Activated naive CD4-positive, alpha-beta T cell treated with anti-CD3 and anti-CD28 coated beads, Interleukin-2, amount 50 U/mL, for 24 hours (primary cell): ENCODE results near the gene GPC6.

Experiments
- H3K27ac Mint-ChIP-seq: one replicate; pipeline ENCODE4 v1.8.0; 2021; ENCODE audit warnings: mild to moderate bottlenecking, mixed read lengths
- H3K27me3 Mint-ChIP-seq: one replicate; pipeline ENCODE4 v1.8.0; 2021; ENCODE audit warnings: mixed read lengths
- H3K36me3 Mint-ChIP-seq: one replicate; pipeline ENCODE4 v1.8.0; 2021; ENCODE audit warnings: mixed read lengths
- H3K4me1 Mint-ChIP-seq: one replicate; pipeline ENCODE4 v1.8.0; 2021; ENCODE audit warnings: mixed read lengths
- H3K4me3 Mint-ChIP-seq: one replicate; pipeline ENCODE4 v1.8.0; 2021; ENCODE audit warnings: mild to moderate bottlenecking, mixed read lengths
- H3K9me3 Mint-ChIP-seq: one replicate; pipeline ENCODE4 v1.8.0; 2021; ENCODE audit warnings: mixed read lengths

GPC6 gene

DNA sequence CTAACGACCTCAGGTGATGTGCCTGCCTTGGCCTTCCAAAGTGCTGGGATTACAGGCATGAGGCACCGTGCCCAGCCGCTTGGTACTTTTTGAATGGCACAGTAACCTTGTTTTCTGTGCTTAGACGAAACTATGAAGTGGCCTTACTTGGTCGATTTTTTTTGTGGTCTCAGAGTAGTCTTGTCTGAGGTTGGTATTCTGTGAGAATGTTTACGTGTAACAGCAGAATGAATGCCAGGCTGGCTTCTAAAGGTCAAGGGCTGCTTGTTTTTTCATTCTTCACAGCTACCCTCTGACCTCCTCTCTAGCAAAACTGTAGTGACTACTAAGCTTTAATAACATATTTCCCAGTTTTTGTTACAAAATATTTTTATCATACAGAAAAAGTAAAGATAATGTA, 313.3 kb downstream of the GPC6 start:
- no peak overlapping the region for H3K4me3 Mint-ChIP-seq
- H3K4me1 Mint-ChIP-seq = no peaks in the 10 kb centered on the region
- H3K27ac Mint-ChIP-seq = no peak overlapping the region
- no peaks in the 10 kb centered on the region for H3K27me3 Mint-ChIP-seq
- no peaks in the 10 kb centered on the region for H3K36me3 Mint-ChIP-seq
- peaks cover 5% of the 10 kb centered on the region for H3K9me3 Mint-ChIP-seq

DNA sequence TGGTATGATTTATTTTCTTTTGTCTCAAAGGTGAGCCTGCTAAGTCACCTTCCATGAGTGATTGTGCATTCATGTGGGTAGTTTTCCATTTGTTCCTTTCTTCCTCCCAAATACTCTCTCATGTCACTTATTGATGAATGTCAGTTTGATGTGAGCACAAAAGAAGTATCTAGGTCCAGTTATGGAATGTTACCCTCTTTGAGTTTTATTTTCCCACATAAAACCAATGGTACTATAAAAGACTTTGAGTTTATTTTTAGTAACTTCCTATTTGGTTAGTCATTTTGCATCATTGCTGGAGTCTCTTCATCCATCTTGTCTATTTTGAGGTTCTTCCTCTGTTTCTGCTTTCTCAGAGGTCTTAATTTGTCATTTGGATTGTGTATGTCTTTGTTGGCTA, 321.3 kb downstream of the GPC6 start:
- Mint-ChIP-seq H3K36me3 (no peaks in the 10 kb centered on the region), H3K9me3 (no peaks in the 10 kb centered on the region), H3K27ac (no peak overlapping the region), H3K4me3 (no peak overlapping the region), H3K27me3 (no peaks in the 10 kb centered on the region), H3K4me1 (no peaks in the 10 kb centered on the region)

DNA sequence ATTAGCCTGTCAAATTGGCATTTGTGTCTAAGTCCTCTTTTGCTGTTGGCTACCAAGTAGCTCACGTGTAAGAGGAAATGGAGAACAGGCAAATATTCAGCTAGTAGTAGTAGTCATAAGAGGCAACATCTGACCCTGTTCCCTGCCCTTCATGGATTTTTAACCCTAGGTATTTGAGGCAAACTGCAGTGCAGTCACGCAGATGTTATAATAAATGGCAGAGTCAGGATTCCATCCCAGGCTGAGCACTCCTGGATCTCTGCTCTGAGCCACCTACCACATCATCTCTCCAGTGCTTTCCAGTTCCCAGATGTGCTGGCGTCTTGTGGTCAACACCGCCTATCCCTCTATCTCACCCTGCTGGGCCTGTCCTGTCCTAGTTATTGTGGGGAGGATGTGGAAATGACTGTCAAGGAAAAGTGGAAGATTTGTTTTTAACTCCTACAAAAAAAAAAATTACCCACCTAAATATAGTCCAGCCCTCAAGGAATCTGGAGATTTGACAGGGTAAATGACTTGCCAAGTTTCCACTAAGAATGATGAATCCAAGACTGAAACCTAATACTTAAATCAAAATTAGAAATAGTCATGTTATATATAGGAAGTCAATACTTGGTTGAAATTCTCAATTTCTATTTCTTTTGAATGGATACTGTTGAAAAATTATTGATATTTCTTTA, 322.9 kb downstream of the GPC6 start:
- no peaks in the 10 kb centered on the region for H3K9me3 Mint-ChIP-seq
- no peak overlapping the region for H3K4me3 Mint-ChIP-seq
- H3K27me3 Mint-ChIP-seq = no peaks in the 10 kb centered on the region
- no peak overlapping the region for H3K27ac Mint-ChIP-seq
- no peaks in the 10 kb centered on the region for H3K4me1 Mint-ChIP-seq
- no peaks in the 10 kb centered on the region for H3K36me3 Mint-ChIP-seq

DNA sequence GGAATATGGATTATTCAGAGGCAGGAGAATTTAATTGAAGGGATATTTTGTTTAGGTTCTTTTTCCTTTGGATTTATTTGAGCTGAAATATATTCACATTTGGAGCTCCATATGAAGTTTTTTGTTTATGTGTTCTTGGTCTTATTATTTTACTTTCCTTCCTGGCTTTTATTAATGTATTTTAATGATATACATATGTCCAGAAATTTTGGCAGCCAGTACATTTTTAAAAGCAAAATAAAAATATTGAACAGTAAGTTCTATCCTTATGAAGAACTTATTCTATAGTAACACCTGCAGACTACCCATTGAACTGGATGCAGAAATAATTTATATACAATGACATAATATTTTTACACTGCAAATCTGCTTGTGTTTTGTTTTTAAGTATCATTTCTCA, 323.6 kb downstream of the GPC6 start:
- Mint-ChIP-seq H3K9me3 (no peaks in the 10 kb centered on the region), H3K27ac (no peak overlapping the region), H3K27me3 (no peaks in the 10 kb centered on the region), H3K4me1 (no peaks in the 10 kb centered on the region), H3K36me3 (no peaks in the 10 kb centered on the region), H3K4me3 (no peak overlapping the region)

DNA sequence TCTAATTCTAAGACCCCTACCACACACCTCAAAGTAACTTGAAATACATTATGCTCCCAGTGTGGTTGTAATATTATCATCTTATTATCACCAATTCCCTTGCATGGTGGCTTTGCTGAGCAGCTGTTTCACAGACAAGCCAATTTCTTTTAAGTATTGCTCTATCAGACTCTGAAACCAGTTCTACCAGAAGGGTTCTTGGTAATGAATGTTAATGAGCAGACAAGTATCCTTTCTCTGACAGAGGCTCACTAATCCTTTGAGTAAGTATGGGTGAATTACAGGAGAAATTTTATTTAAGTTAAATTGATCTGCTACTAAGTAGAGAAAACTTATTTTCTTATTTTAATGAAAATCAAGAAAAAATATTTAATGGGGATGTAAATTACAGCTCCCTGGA, 326.0 kb downstream of the GPC6 start:
- Mint-ChIP-seq H3K27ac (no peak overlapping the region), H3K4me3 (no peak overlapping the region), H3K9me3 (no peaks in the 10 kb centered on the region), H3K27me3 (no peaks in the 10 kb centered on the region), H3K4me1 (no peaks in the 10 kb centered on the region), H3K36me3 (no peaks in the 10 kb centered on the region)

DNA sequence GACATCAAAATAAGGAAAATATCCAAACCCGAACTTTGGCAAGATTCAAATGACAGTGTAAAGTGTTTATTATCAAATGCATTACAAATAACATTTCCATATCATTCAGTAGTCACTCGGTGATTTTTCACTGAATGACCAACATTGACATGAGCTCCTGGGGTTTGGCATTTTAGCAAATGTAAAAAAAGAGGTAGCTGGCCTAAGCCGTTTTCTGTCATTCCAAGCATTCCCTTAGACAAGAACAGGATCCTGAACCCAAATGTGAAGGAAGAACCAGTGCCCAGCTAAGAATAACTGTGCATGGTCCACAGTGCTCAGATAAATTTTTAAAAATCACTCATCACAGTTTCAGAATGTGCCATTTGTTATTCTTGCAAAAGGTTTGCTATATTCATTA, 327.9 kb downstream of the GPC6 start:
- Mint-ChIP-seq H3K4me3 (no peak overlapping the region), H3K27ac (no peak overlapping the region), H3K4me1 (no peaks in the 10 kb centered on the region), H3K27me3 (no peaks in the 10 kb centered on the region), H3K9me3 (no peaks in the 10 kb centered on the region), H3K36me3 (no peaks in the 10 kb centered on the region)

DNA sequence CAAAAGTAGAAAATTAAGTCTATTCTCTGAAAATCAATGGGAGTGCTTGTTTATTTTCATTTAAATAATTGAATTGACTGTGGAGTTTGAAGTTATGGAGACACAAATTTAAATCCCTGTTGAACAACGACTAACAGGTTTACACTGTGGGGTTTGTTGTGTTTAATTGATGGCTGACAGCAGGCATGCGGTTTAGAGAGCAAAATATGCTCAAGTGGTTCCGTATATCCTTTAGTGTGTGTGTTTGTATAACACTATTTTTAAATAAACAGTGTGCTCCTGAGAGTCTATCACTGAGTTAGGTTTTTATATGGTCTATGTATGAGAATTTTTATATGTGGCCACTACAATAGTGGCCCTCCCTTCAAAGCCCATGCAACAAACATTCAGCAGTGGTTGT, 332.0 kb downstream of the GPC6 start:
- no peaks in the 10 kb centered on the region for H3K27me3 Mint-ChIP-seq
- H3K27ac Mint-ChIP-seq = no peak overlapping the region
- H3K4me1 Mint-ChIP-seq = no peaks in the 10 kb centered on the region
- H3K4me3 Mint-ChIP-seq = no peak overlapping the region
- no peaks in the 10 kb centered on the region for H3K36me3 Mint-ChIP-seq
- no peaks in the 10 kb centered on the region for H3K9me3 Mint-ChIP-seq

DNA sequence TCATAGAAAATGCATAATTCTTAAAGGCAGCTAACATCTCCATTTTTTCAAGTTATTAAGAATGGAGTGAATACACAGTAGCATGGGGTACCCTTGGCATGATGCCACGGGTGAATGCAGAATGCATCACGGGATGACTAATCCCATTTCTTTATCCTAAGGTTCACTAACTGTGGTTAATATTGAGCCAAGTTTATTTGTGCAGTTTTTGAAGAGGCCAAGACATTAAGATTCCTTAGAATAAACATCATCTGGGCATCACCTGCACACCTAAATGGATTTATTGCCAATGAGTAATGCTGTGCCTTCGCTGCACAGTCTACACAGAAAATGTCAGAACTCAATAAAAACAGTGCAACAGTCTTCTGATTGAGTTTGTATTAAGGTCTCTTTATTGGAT, 333.1 kb downstream of the GPC6 start:
- H3K27ac Mint-ChIP-seq = no peak overlapping the region
- H3K27me3 Mint-ChIP-seq = no peaks in the 10 kb centered on the region
- no peaks in the 10 kb centered on the region for H3K4me1 Mint-ChIP-seq
- no peaks in the 10 kb centered on the region for H3K36me3 Mint-ChIP-seq
- no peak overlapping the region for H3K4me3 Mint-ChIP-seq
- no peaks in the 10 kb centered on the region for H3K9me3 Mint-ChIP-seq

DNA sequence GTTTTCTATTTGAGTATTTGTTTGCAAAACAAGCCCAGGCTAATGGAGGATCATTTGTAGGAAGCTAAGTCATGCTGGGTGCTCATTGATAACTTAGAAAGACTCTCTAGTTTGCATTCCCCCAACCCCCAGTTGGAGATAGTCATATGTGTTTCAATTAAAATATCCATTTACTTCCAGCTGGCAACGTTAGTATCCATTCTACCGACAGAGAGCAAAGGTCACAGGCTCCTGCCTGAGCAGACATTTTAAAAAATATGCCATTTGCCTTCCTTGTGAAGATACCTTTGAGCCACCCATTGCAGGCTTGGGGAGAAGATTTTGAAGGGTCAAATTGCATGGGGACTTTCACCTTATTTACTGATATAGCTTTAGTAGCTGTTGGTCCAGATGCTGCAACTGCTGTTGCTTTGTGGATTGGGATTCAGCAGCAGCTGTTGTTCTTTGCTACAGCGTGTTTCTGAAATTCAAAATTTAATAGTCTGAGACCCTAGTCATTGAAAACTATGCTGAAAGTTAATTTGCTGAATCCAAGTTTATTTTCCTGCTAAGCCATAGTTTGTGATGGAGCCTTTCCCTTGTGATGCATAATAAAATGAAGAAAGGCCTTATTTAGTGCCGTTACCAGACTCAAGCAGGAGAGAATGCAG, 335.1 kb downstream of the GPC6 start:
- no peak overlapping the region for H3K4me3 Mint-ChIP-seq
- H3K27ac Mint-ChIP-seq = no peak overlapping the region

DNA sequence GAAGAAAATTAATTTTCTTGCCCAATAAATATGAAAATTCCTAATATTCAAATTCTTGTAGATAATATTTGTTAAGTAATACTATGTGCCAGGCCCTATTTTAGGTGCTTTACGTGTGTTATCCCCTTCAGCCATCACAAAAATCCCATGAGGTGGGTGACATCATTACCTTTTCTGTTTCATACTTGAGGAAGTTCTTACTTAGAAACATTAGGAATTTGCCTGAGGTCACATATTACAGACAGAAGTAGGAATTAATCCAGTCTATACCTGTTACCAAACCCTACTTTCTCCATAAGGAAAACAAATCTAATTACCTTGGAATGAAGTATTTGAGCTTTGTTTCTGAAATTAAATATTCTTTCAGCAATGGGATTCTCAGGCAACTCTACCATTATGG, 336.1 kb downstream of the GPC6 start:
- Mint-ChIP-seq H3K36me3 (no peaks in the 10 kb centered on the region), H3K27me3 (no peaks in the 10 kb centered on the region), H3K9me3 (no peaks in the 10 kb centered on the region), H3K4me3 (no peak overlapping the region), H3K27ac (no peak overlapping the region), H3K4me1 (no peaks in the 10 kb centered on the region)

More for the DNA sequence above, 335.1 kb downstream of the GPC6 start:
- Mint-ChIP-seq H3K27me3 (no peaks in the 10 kb centered on the region), H3K4me1 (no peaks in the 10 kb centered on the region), H3K9me3 (no peaks in the 10 kb centered on the region), H3K36me3 (no peaks in the 10 kb centered on the region)

DNA sequence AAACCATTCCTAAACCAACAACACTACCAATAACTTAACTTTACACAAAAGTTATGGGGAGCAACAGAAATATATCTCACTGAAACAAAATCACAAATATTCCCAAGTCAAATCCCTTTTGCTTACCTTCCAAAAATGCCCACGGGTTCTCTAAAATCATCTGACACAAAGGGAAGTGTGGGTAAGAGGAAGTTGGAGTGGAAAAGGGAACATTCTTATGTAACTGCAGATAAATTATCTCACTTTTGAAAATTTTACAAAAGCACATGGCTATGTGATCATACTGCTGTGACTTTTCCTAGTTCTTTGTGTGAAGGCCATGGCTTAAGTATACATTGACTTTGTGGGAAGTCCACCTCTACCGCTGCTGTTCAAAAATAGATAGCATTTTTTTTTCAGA, 350.5 kb downstream of the GPC6 start:
- no peaks in the 10 kb centered on the region for H3K4me1 Mint-ChIP-seq
- no peak overlapping the region for H3K4me3 Mint-ChIP-seq
- peaks cover 2% of the 10 kb centered on the region for H3K27me3 Mint-ChIP-seq
- no peaks in the 10 kb centered on the region for H3K36me3 Mint-ChIP-seq
- H3K27ac Mint-ChIP-seq = no peak overlapping the region
- H3K9me3 Mint-ChIP-seq = no peaks in the 10 kb centered on the region

DNA sequence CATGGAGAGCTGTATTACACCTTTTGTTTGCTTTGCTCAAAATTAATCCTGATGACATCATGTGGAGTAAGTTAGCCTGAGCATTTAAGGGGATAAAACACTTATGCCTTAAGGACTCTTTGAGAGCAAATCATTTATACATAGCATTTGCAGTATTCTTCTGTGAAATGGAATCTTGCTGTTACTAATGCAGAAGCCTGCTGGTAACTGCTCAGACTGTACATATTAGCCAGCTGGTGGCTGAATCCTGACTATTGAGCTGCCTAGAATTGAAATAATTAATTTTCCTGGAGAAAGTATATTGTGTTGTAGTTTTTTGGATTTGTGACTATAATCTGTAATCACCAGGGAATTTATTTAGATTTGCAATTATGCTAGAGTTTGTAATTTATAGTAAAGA, 363.2 kb downstream of the GPC6 start:
- Mint-ChIP-seq H3K4me3 (no peak overlapping the region), H3K9me3 (no peaks in the 10 kb centered on the region), H3K27ac (no peak overlapping the region), H3K27me3 (peaks cover 1% of the 10 kb centered on the region), H3K36me3 (no peaks in the 10 kb centered on the region), H3K4me1 (no peaks in the 10 kb centered on the region)

DNA sequence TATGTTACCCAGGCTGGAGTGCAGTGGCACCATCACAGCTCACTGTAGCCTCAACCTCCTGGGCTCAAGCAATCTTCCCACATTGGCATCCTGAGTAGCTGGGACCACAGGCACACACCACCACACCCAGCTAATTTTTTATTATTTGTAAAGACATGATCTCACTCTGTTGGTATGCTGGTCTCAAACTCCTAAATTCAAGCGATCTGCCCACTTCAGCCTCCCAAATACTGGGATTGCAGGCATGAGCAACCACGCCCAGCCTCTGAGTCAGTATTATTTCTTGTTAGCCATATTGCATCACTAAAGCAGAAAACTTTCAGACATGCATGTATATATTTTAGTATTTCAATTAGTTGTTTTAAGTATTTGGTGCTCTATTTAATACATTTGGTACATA, 376.4 kb downstream of the GPC6 start:
- peaks cover 1% of the 10 kb centered on the region for H3K27me3 Mint-ChIP-seq
- no peaks in the 10 kb centered on the region for H3K9me3 Mint-ChIP-seq
- H3K4me3 Mint-ChIP-seq = no peak overlapping the region
- H3K4me1 Mint-ChIP-seq = no peaks in the 10 kb centered on the region
- no peaks in the 10 kb centered on the region for H3K36me3 Mint-ChIP-seq
- no peak overlapping the region for H3K27ac Mint-ChIP-seq

DNA sequence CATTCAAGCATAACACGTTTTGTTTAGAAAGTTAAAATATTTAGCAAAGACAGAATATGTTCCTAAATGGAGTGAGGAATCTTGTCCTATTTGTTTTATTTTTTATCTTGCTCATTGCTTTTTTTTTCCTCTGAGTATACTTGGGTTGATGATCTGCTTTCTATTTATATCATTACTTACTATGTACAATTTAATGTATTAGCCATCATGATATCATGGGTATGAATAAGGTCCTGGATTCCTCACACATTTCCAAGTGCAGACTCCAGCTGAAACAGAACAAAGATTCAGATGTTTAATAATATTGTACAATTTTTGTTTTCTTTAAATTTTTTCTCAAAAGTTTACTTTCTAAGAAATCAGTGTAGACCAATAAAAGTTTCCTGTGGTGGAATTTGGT, 388.2 kb downstream of the GPC6 start:
- H3K36me3 Mint-ChIP-seq = no peaks in the 10 kb centered on the region
- no peaks in the 10 kb centered on the region for H3K27me3 Mint-ChIP-seq
- H3K27ac Mint-ChIP-seq = no peak overlapping the region
- H3K4me3 Mint-ChIP-seq = no peak overlapping the region
- H3K9me3 Mint-ChIP-seq = no peaks in the 10 kb centered on the region
- H3K4me1 Mint-ChIP-seq = no peaks in the 10 kb centered on the region

DNA sequence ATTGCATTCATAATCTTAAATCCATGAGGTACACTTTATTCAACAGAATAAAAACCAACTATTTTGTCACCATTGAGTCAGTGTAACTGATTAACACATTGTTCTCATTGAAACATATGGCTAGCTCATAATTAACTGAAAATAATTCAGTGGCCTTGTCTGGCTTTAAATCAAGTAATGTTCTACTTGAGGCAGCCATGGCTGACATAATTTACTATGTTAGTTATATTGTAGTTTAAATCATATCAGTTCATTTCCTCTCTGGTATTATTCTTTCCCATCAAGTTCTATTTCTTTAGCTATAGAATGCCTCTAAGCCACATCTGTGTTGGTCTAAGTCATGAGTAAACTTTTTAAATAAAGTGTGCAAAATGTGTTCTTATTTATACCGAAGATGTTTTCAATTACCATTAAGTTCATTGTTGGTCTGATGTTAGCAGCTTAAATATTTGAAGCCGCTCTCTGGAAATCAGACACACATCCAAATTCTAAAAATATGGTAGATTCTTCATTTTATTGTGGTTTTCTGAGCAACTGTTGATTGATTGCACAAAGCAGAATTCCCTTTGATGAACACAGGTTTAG, 393.7 kb downstream of the GPC6 start:
- Mint-ChIP-seq H3K27me3 (peaks cover 3% of the 10 kb centered on the region), H3K9me3 (no peaks in the 10 kb centered on the region), H3K4me1 (no peaks in the 10 kb centered on the region), H3K4me3 (no peak overlapping the region), H3K36me3 (no peaks in the 10 kb centered on the region), H3K27ac (no peak overlapping the region)

DNA sequence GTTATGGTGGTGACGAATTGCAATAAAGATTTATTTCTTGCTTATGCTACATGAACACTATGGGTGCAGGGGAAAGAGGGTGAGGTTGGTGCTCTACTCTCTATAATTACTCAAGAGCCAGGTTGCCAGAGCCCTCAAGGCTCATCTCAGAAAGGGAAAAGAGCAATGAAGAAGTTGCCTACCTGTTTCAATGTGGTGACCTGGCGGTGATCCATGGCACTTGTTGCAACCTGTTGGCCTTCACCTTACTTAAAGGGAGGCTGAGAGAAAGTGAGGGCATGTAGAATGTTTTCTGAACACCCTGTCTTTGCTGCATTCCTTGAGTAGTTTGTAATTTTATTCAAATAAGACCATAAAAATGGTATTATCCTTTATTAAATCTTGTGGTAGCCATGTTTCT, 394.4 kb downstream of the GPC6 start:
- no peaks in the 10 kb centered on the region for H3K36me3 Mint-ChIP-seq
- H3K27ac Mint-ChIP-seq = no peak overlapping the region
- H3K9me3 Mint-ChIP-seq = no peaks in the 10 kb centered on the region
- no peak overlapping the region for H3K4me3 Mint-ChIP-seq
- peaks cover 3% of the 10 kb centered on the region for H3K27me3 Mint-ChIP-seq
- no peaks in the 10 kb centered on the region for H3K4me1 Mint-ChIP-seq

DNA sequence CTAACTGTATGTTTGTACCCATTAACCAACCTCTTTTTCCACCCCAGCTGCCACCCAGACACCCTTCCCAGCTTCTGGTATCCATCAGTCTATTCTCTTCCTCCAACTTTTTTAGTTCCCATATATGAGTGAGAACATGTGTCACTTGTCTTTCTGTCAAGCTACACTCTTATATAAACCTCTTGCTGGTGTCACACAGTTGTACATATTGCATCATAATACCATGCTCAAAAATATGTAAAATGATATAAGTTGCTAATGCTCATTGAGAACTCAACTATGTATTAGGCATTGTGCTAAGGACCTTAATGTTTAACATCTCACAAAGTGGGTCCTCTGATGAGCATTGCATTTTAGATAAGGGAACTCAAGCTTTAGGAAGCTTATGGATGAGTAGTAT, 395.4 kb downstream of the GPC6 start:
- H3K36me3 Mint-ChIP-seq = no peaks in the 10 kb centered on the region
- H3K4me1 Mint-ChIP-seq = no peaks in the 10 kb centered on the region
- H3K4me3 Mint-ChIP-seq = no peak overlapping the region
- H3K27ac Mint-ChIP-seq = no peak overlapping the region
- no peaks in the 10 kb centered on the region for H3K9me3 Mint-ChIP-seq
- H3K27me3 Mint-ChIP-seq = peaks cover 3% of the 10 kb centered on the region
